Endothelial cell of umbilical vein (primary cell): ENCODE data around the gene ATP8A2. TPM values are rescaled to one million over a fixed set of nuclear protein-coding genes. Genes with fewer than 3 reads are reported as not detected.

Experiments used
- BruUV-seq: library from RNA; stranded (reverse); fragments of 400-500 nt; replicated peaks from 2 replicates; lab custom pipeline; 2021; lab: Mats Ljungman, UMichigan
- CTCF ChIA-PET: fragments of 300-600, 350-600 bp; sonication (Branson Sonifier 250); formaldehyde crosslinking; loops from one replicate; lab custom pipeline; 2021; ENCODE audit warnings: antibody characterized with exemption, inconsistent platforms; lab: Charles Lee
- POLR2A ChIA-PET: fragments of 300-600, 350-600 bp; sonication (Branson Sonifier 250); formaldehyde crosslinking; loops from one replicate; lab custom pipeline; 2021; ENCODE audit warnings: antibody characterized with exemption, inconsistent platforms; lab: Charles Lee
- DNase-seq: peaks from one replicate; pipeline ENCODE4 v3.0.0-alpha.2; 2011; ENCODE audit warnings: low read depth, low spot score
- FAIRE-seq: peaks from 2 replicates; lab custom pipeline; 2011; peaks lifted over from hg19 to GRCh38; lab: Jason Lieb, UNC
- H2AFZ ChIP-seq: 2 replicates; pipeline ENCODE4 v1.6.0; 2012; ENCODE audit warnings: low read depth, low read length, control low read depth, inconsistent platforms
- H3K27ac ChIP-seq: 2 replicates; pipeline ENCODE4 v1.5.1; 2011; ENCODE audit warnings: low read depth, mild to moderate bottlenecking, control low read depth, low read length, moderate library complexity; ENCODE audit not compliant: insufficient read depth
- H3K27me3 ChIP-seq, 2 experiments: 2 replicates each; pipeline versions ENCODE4 v1.6.0 to v1.6.1; 2011; ENCODE audit warnings: low read length in 2 of 2, mixed read lengths in 1 of 2; ENCODE audit not compliant: control insufficient read depth in 2 of 2, insufficient read depth in 2 of 2
- H3K36me3 ChIP-seq, 2 experiments: 2 replicates in 1 of 2; 3 replicates in 1 of 2; pipeline ENCODE4 v1.5.1; 2011; ENCODE audit warnings: low read length in 2 of 2, mild to moderate bottlenecking in 1 of 2, moderate library complexity in 1 of 2; ENCODE audit not compliant: control insufficient read depth in 2 of 2, insufficient read depth in 2 of 2; ENCODE audit errors: extremely low read depth in 1 of 2
- H3K4me1 ChIP-seq: 3 replicates; pipeline ENCODE4 v1.5.1; 2011; ENCODE audit warnings: mild to moderate bottlenecking, low read length; ENCODE audit not compliant: control insufficient read depth, insufficient read depth; ENCODE audit errors: extremely low read depth
- H3K4me2 ChIP-seq: 2 replicates; pipeline ENCODE4 v1.6.1; 2011; ENCODE audit warnings: low read length, control low read depth, mixed read lengths; ENCODE audit not compliant: insufficient read depth
- H3K4me3 ChIP-seq, 3 experiments: fragments of 200-600 bp in 1 of 3; sonication (generic), shearing (Covaris generic) in 1 of 3; replicated peaks in 1 of 3; 2 replicates each; pipeline ENCODE4 v1.5.1; 2011 to 2016; ENCODE audit warnings: control low read depth in 3 of 3, low read length in 3 of 3, mild to moderate bottlenecking in 2 of 3, inconsistent platforms in 1 of 3, low read depth in 1 of 3, moderate library complexity in 1 of 3; ENCODE audit not compliant: insufficient read depth in 1 of 3
- H3K79me2 ChIP-seq: 2 replicates; pipeline ENCODE4 v1.6.0; 2012; ENCODE audit warnings: low read length, inconsistent platforms; ENCODE audit not compliant: control insufficient read depth, insufficient read depth
- H3K9ac ChIP-seq: replicated peaks from 2 replicates; pipeline ENCODE3; 2011; ENCODE audit warnings: low read length, control low read depth; ENCODE audit not compliant: insufficient read depth; ENCODE audit errors: extremely low read depth
- H3K9me1 ChIP-seq: replicated peaks from 3 replicates; pipeline ENCODE4 v1.6.0; 2011; ENCODE audit warnings: mild to moderate bottlenecking, low read length; ENCODE audit not compliant: control insufficient read depth, insufficient read depth; ENCODE audit errors: extremely low read depth
- H3K9me3 ChIP-seq: replicated peaks from 2 replicates; pipeline ENCODE4 v1.5.1; 2012; ENCODE audit warnings: low read length, inconsistent platforms; ENCODE audit not compliant: control insufficient read depth, insufficient read depth
- H4K20me1 ChIP-seq: replicated peaks from 2 replicates; pipeline ENCODE3; 2011; ENCODE audit warnings: mild to moderate bottlenecking, low read length; ENCODE audit not compliant: control insufficient read depth, insufficient read depth; ENCODE audit errors: extremely low read depth
- EZH2 ChIP-seq: IDR thresholded peaks from 2 replicates; pipeline ENCODE4 v1.6.1; 2012; ENCODE audit warnings: borderline replicate concordance, low read depth, mild to moderate bottlenecking, moderate library complexity, low read length, inconsistent platforms; ENCODE audit not compliant: severe bottlenecking
- FOS ChIP-seq: IDR thresholded peaks from 2 replicates; pipeline ENCODE4 v1.6.1; 2011; ENCODE audit warnings: mild to moderate bottlenecking, low read length, moderate library complexity, borderline replicate concordance; ENCODE audit not compliant: insufficient read depth
- GATA2 ChIP-seq: IDR thresholded peaks from 2 replicates; pipeline ENCODE4 v1.7.0; 2011; ENCODE audit warnings: low read depth, mild to moderate bottlenecking, moderate library complexity, mixed read lengths, low read length; ENCODE audit not compliant: insufficient read length, insufficient read depth
- JUN ChIP-seq: IDR thresholded peaks from 2 replicates; pipeline ENCODE4 v1.6.1; 2011; ENCODE audit warnings: borderline replicate concordance, low read depth; ENCODE audit not compliant: insufficient read length, insufficient read depth
- MYC ChIP-seq: IDR thresholded peaks from one replicate; pipeline ENCODE4 v1.6.1; 2011; ENCODE audit warnings: mild to moderate bottlenecking, low read depth, low read length
- POLR2A ChIP-seq: IDR thresholded peaks from 2 replicates; pipeline ENCODE4 v1.6.1; 2012; ENCODE audit warnings: low read depth, mild to moderate bottlenecking, control low read depth, low read length
- POLR2AphosphoS5 ChIP-seq: IDR thresholded peaks from 2 replicates; pipeline ENCODE4 v1.6.1; 2012; ENCODE audit warnings: low read depth, mild to moderate bottlenecking, control low read depth, low read length, moderate library complexity; ENCODE audit not compliant: insufficient read depth
- dilution Hi-C: fragments of 300-500 bp; cut with MboI; formaldehyde crosslinking; loops from one replicate; pipeline ENCODE4 v1.15.0; 2019; ENCODE audit warnings: low sequenced_read_pairs; ENCODE audit not compliant: extremely low pct_ligation_motif_present
- intact Hi-C: fragments of 100-400 bp; cut with micrococcal nuclease; formaldehyde crosslinking; loops from one replicate; pipeline ENCODE4 v1.10.0; 2022
- polyA plus RNA-seq, 4 experiments: library from polyadenylated mRNA; depleted of rRNA in 3 of 4; stranded (reverse) in 3 of 4; unstranded in 1 of 4; fragments of >200 nt; gene quantifications; 2 replicates each; pipeline versions ENCODE4 v1.2.1 to v1.2.3, GENCODE V29; 2011 to 2012; ENCODE audit warnings: missing spikeins in 1 of 4
- total RNA-seq: library from RNA; stranded (reverse); gene quantifications from 2 replicates; pipeline ENCODE4 v1.2.3, GENCODE V29; 2021
- TF ChIP-seq, protein P1 (sequence below): IDR thresholded peaks from 2 replicates; pipeline ENCODE4 v1.6.1; 2011; ENCODE audit not compliant: insufficient read depth, insufficient read length
- TF ChIP-seq, protein P2 (sequence below), 2 donors: IDR thresholded peaks; 1 replicate in 1 of 2; 2 replicates in 1 of 2; pipeline ENCODE4 v1.5.1; 2011; ENCODE audit warnings: low read length in 2 of 2, mild to moderate bottlenecking in 2 of 2, moderate library complexity in 2 of 2, control low read depth in 1 of 2, inconsistent platforms in 1 of 2, low read depth in 1 of 2; ENCODE audit not compliant: insufficient read depth in 1 of 2; ENCODE audit errors: extremely low read depth in 1 of 2

ATP8A2 gene
- total and polyA plus RNA-seq, 2 donors (not counting 3 experiments of a cell fraction or from before 2014, with no cell fraction given): 0.11 to 0.49 TPM

- Histone ChIP-seq H2AFZ (no peak overlapping the region), H3K36me3 (no peaks in the 10 kb centered on the region), H3K27ac (no peak overlapping the region), H3K9ac (no peak overlapping the region), H3K4me1 (no peaks in the 10 kb centered on the region), H3K27me3 (no peaks in the 10 kb centered on the region), H3K9me1 (no peaks in the 10 kb centered on the region), H3K79me2 (no peaks in the 10 kb centered on the region), H3K9me3 (no peaks in the 10 kb centered on the region), H4K20me1 (no peaks in the 10 kb centered on the region), H3K4me2 (no peak overlapping the region), H3K4me3 (no peak overlapping the region)
- dilution Hi-C loops: no loop called here
- ChIA-PET CTCF (no interaction called here), POLR2A (no interaction called here)
- DNase-seq (no peak), FAIRE-seq (no peak)
- TF ChIP-seq JUN: no peak
- no peak for TF ChIP-seq EZH2
- no peak for TF ChIP-seq POLR2A
- no peak for TF ChIP-seq GATA2
- intact Hi-C loops: no loop called here
- no TSS peak for BruUV-seq
Observed at GRCh38 chr13:25765266-25765665, 393.5 kb downstream of the ATP8A2 start.

DNA sequence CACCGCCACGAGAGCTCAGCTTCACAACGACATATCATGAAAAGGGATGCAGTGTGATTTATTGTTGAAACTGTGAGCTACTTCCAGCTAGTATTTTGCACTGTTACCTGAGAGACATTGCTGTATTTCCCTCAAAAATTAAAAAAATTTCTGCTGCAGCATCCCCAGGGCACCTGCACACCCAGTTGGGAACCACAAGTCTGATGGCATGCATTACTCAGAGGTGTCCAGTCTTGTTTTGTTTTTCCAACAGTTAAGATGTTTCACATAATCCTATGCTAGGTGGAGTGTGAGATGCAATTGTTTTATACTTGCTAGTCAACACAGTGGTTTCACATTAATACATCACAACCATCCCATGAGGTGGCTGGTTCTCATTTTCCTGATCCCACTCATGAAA lies 394.8 kb downstream of the ATP8A2 start:
- no TSS peak for BruUV-seq
- H3K9me1 ChIP-seq: no peaks in the 10 kb centered on the region
- POLR2A ChIA-PET: no interaction called here
- no peak overlapping the region for H2AFZ ChIP-seq
- H3K4me3 ChIP-seq: no peak overlapping the region
- H3K9me3 ChIP-seq: no peaks in the 10 kb centered on the region
- DNase-seq (no peak), FAIRE-seq (no peak)
- no peaks in the 10 kb centered on the region for H3K4me1 ChIP-seq
- dilution Hi-C loops: no loop called here
- no peak overlapping the region for H3K4me2 ChIP-seq
- no peaks in the 10 kb centered on the region for H3K79me2 ChIP-seq
- no peak overlapping the region for H3K9ac ChIP-seq
- TF ChIP-seq POLR2A: no peak
- TF ChIP-seq, protein P1, sequence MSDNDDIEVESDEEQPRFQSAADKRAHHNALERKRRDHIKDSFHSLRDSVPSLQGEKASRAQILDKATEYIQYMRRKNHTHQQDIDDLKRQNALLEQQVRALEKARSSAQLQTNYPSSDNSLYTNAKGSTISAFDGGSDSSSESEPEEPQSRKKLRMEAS: no peak
- no peak for TF ChIP-seq FOS
- TF ChIP-seq EZH2: no peak
- no peak for TF ChIP-seq JUN
- TF ChIP-seq POLR2AphosphoS5: no peak
- TF ChIP-seq, protein P2, sequence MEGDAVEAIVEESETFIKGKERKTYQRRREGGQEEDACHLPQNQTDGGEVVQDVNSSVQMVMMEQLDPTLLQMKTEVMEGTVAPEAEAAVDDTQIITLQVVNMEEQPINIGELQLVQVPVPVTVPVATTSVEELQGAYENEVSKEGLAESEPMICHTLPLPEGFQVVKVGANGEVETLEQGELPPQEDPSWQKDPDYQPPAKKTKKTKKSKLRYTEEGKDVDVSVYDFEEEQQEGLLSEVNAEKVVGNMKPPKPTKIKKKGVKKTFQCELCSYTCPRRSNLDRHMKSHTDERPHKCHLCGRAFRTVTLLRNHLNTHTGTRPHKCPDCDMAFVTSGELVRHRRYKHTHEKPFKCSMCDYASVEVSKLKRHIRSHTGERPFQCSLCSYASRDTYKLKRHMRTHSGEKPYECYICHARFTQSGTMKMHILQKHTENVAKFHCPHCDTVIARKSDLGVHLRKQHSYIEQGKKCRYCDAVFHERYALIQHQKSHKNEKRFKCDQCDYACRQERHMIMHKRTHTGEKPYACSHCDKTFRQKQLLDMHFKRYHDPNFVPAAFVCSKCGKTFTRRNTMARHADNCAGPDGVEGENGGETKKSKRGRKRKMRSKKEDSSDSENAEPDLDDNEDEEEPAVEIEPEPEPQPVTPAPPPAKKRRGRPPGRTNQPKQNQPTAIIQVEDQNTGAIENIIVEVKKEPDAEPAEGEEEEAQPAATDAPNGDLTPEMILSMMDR (IDR thresholded peaks at IDR 0.05; ENCODE audit: extremely low read depth in 1 of 2, insufficient read depth in 1 of 2, low read depth in 1 of 2, low read length in 2 of 2): no peak
- TF ChIP-seq MYC: no peak
- TF ChIP-seq GATA2: no peak
- no peaks in the 10 kb centered on the region for H3K27me3 ChIP-seq
- no peaks in the 10 kb centered on the region for H3K36me3 ChIP-seq
- H3K27ac ChIP-seq: no peak overlapping the region
- no peaks in the 10 kb centered on the region for H4K20me1 ChIP-seq
- intact Hi-C loops: no loop called here
- CTCF ChIA-PET: no interaction called here
